Measurements from ENCODE around the gene TNFRSF1B. TPM values are rescaled to one million over a fixed set of nuclear protein-coding genes. Genes with fewer than 3 reads are reported as not detected.

Gene TNFRSF1B
- polyA plus RNA-seq, 3 donors, result 436 to 761 (median 450) TPM

DNA sequence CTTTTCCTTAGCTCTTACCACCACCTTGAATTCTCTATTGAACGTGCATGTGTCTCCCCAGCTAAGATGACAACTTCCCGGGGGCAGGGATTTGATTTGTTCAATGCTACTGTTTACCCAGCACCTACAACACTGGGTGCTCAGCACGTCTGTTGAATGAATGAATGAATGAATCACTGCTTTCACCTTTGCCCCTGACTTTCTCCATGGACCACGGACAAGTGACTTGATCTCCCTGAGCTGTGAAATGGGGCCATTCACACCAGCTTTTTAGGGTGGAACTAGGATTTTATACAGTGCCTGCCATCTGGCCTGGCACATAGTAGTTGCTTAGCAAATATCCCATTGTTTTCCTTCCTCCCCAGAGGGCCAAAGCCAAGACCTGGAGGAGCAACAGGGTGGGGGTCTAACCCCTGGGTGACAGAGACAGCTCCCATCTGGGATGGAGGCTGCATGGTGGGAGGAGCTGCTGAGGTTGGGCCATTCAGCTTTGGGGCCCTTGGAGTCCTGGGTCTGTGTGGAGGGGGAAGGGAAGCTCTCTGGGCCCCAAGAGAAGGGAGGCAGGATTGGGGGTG, 15.7 kb downstream of the TNFRSF1B start:
- Histone ChIP-seq H2AFZ (ENCODE audit: insufficient read depth, low read depth, low read length, poor library complexity, severe bottlenecking) (no peak overlapping the region), H3K9me3 (replicated peaks in 1 of 2; ENCODE audit: control insufficient read depth in 1 of 2, insufficient read depth in 1 of 2, low read length in 2 of 2) (no peaks in the 10 kb centered on the region), H3K27me3 (ENCODE audit: control insufficient read depth in 2 of 2, insufficient read depth in 2 of 2, low read length in 2 of 2) (no peaks in the 10 kb centered on the region), H3K4me3 (replicated peaks in 1 of 3; ENCODE audit: low read depth in 2 of 3, low read length in 3 of 3) (peak overlapping the region in 1 of 3 experiments; percentile 98), H3K36me3 (replicated peaks in 1 of 2; ENCODE audit: control insufficient read depth in 1 of 2, insufficient read depth in 2 of 2, low read length in 2 of 2) (peaks cover 49 to 61% of the 10 kb centered on the region in 2 donors), H3K79me2 (ENCODE audit: insufficient read depth, low read length) (peaks cover 94% of the 10 kb centered on the region), H3K4me1 (ENCODE audit: control insufficient read depth in 1 of 2, insufficient read depth in 2 of 2, low read length in 2 of 2) (peaks cover 94 to 100% of the 10 kb centered on the region in 2 donors), H3K27ac (ENCODE audit: low read depth in 1 of 2, low read length in 2 of 2) (peak overlapping the region; percentile 99 to 100), H3K4me2 (replicated peaks; ENCODE audit: extremely low read depth, low read length, poor library complexity, severe bottlenecking) (peak overlapping the region; percentile 61), H4K20me1 (ENCODE audit: insufficient read depth, low read length) (peaks cover 34% of the 10 kb centered on the region), H3K9ac (ENCODE audit: insufficient read depth, low read length, poor library complexity, severe bottlenecking) (peak overlapping the region; percentile 89)
- peak overlapping the region; percentile 99 to 100 (median 99) for H3K27ac Mint-ChIP-seq
- 100% methylated on average over 1 of the region's 4 CpGs for WGBS (ENCODE audit: insufficient coverage)
- TF ChIP-seq, protein P1, sequence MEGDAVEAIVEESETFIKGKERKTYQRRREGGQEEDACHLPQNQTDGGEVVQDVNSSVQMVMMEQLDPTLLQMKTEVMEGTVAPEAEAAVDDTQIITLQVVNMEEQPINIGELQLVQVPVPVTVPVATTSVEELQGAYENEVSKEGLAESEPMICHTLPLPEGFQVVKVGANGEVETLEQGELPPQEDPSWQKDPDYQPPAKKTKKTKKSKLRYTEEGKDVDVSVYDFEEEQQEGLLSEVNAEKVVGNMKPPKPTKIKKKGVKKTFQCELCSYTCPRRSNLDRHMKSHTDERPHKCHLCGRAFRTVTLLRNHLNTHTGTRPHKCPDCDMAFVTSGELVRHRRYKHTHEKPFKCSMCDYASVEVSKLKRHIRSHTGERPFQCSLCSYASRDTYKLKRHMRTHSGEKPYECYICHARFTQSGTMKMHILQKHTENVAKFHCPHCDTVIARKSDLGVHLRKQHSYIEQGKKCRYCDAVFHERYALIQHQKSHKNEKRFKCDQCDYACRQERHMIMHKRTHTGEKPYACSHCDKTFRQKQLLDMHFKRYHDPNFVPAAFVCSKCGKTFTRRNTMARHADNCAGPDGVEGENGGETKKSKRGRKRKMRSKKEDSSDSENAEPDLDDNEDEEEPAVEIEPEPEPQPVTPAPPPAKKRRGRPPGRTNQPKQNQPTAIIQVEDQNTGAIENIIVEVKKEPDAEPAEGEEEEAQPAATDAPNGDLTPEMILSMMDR (IDR thresholded peaks at IDR 0.05), result no peak
- no peak overlapping the region for H3K4me3 Mint-ChIP-seq
- H3K9me3 Mint-ChIP-seq, result peaks cover 0 to 2% (median 0%) of the 10 kb centered on the region in 7 donors
- H3K4me1 Mint-ChIP-seq, result peaks cover 98% of the 10 kb centered on the region
- DNase-seq, result no peak
- intact Hi-C loops (cut with micrococcal nuclease), result loop anchor here in 1 of 2 donors (5.0 kb wide), 1 partner anchor 445 kb away; the partner anchor contains the start of gene AGTRAP
- H3K27me3 Mint-ChIP-seq (ENCODE audit: low read depth in 3 of 3), result peaks cover 0 to 4% (median 0%) of the 10 kb centered on the region in 3 donors
- peaks cover 80 to 84% of the 10 kb centered on the region in 2 donors for H3K36me3 Mint-ChIP-seq

DNA sequence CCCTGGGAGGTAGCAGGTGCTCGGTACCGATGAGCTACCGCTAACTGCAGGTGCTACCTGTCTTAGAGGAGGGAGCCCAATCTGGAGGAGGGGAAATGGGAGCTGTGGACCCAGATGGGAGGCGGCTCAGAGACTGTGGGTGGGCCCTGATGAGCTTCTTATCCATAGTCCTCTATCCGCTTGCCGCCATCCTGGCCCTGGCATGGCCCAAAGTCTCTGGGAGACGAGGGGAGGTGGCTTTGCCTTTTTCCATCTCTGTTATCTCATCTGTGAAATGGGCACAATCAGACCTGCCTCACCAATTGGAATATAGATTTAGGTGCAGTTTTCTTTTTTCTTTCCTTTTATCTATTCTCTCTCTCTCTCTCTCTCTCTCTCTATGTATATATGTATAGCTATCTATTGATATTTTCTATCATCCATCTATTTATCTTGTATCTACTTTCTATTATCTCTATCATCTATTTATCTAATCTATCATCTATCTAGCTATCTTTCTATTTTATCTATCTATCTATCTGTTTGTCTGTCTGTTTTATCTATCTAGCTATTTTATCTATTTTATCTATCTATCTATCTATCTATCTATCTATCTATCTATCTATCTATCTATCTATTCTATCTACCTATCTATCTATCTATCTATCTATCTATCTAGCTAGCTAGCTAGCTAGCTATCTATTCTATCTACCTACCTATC, 16.5 kb downstream of the TNFRSF1B start:
- peaks cover 98% of the 10 kb centered on the region for H3K4me1 Mint-ChIP-seq
- Histone ChIP-seq H3K79me2 (ENCODE audit: insufficient read depth, low read length) (peaks cover 94% of the 10 kb centered on the region), H3K36me3 (replicated peaks in 1 of 2; ENCODE audit: control insufficient read depth in 1 of 2, insufficient read depth in 2 of 2, low read length in 2 of 2) (peaks cover 53 to 69% of the 10 kb centered on the region in 2 donors), H3K4me2 (replicated peaks; ENCODE audit: extremely low read depth, low read length, poor library complexity, severe bottlenecking) (peak overlapping the region; percentile 86), H3K4me1 (ENCODE audit: control insufficient read depth in 1 of 2, insufficient read depth in 2 of 2, low read length in 2 of 2) (peaks cover 94 to 100% of the 10 kb centered on the region in 2 donors), H2AFZ (ENCODE audit: insufficient read depth, low read depth, low read length, poor library complexity, severe bottlenecking) (no peak overlapping the region), H3K9ac (ENCODE audit: insufficient read depth, low read length, poor library complexity, severe bottlenecking) (peak overlapping the region; percentile 37), H3K4me3 (replicated peaks in 1 of 3; ENCODE audit: low read depth in 2 of 3, low read length in 3 of 3) (peak overlapping the region in 1 of 3 experiments; percentile 98), H3K27me3 (ENCODE audit: control insufficient read depth in 2 of 2, insufficient read depth in 2 of 2, low read length in 2 of 2) (no peaks in the 10 kb centered on the region), H3K9me3 (replicated peaks in 1 of 2; ENCODE audit: control insufficient read depth in 1 of 2, insufficient read depth in 1 of 2, low read length in 2 of 2) (no peaks in the 10 kb centered on the region), H4K20me1 (ENCODE audit: insufficient read depth, low read length) (peaks cover 40% of the 10 kb centered on the region), H3K27ac (ENCODE audit: low read depth in 1 of 2, low read length in 2 of 2) (peak overlapping the region; percentile 99 to 100)
- H3K27ac Mint-ChIP-seq, result peak overlapping the region; percentile 99 to 100 (median 99)
- TF ChIP-seq, protein P1 (IDR thresholded peaks at IDR 0.05), result no peak
- intact Hi-C loops (cut with micrococcal nuclease), result loop anchor here in 1 of 2 donors (5.0 kb wide), 1 partner anchor 446 kb away; the partner anchor contains the start of gene AGTRAP
- peaks cover 0 to 4% (median 0%) of the 10 kb centered on the region in 3 donors for H3K27me3 Mint-ChIP-seq (ENCODE audit: low read depth in 3 of 3)
- DNase-seq, result no peak
- peaks cover 0 to 2% (median 0%) of the 10 kb centered on the region in 7 donors for H3K9me3 Mint-ChIP-seq
- peak overlapping the region in 1 of 2 donors; percentile 94 for H3K4me3 Mint-ChIP-seq
- WGBS (ENCODE audit: insufficient coverage), result 100% methylated on average over 4 of the region's 7 CpGs
- peaks cover 80 to 84% of the 10 kb centered on the region in 2 donors for H3K36me3 Mint-ChIP-seq
